HG03457 (cell line): ENCODE data around the gene TGFBR3L.
"Not testable (repeated sequence)": the region's sequence is repeated elsewhere in the genome, so short reads cannot be mapped to it uniquely, and the experiment has no call there.

Source experiments
- ATAC-seq: cut with Tn5 transposase; IDR thresholded peaks from one replicate; pipeline ENCODE4 v1.9.1; 2021; ENCODE audit warnings: moderate number of reproducible peaks; ENCODE audit not compliant: unreplicated experiment

The TGFBR3L gene

DNA sequence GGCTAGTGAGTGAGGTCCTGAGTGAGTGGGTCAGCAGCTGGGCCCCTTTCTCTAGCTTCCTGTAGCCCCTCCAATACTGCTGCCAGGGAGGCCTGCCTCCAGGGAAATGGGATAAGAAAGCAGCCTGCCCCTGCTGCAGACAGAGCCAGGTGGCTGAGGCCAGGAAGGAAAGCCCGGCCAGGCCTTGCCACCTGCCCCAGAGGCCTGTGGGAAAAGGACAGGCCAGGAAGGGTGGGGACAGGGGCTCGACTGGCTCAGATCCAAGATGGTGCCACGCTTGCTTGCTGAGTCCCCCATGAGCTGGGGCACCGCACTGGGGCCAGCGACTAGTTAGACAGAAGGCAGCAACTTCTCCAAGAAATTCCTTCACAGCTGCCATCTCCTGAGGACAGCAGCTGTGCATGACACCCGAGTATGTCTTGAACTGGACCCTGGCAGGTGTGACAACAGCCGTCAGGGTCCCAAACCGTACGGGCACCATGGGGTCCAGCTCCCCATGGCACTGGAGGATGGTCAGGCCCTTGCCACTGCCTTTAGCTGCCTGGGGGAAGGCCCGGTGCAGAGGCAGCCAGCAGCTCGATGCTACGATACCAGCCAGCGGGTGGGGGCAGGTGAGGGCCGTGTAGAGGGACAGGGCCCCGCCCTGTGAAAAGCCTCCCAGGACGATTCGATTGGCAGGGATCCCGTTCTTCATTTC lies 35.4 kb upstream of the TGFBR3L start:
- no peak for ATAC-seq

DNA sequence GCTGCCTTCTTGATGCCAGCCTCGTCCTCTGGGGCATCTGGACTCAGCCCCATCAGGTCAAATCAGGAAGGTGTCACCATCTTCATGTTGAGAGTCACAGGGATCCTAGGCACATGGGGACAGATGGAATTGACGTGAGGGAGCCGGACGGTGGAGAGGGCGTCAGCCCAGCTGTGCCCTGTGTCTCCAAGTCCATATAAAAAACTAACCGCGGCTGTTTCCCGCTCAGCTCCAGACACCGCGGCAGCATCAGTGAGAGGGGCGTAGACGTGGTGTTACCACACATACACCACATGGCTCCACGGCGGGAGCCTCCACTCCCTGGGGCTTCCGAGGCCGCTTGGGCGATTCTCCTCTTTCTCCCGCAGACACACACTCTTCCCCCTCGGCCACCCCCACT lies 34.8 kb upstream of the TGFBR3L start:
- ATAC-seq = no peak

DNA sequence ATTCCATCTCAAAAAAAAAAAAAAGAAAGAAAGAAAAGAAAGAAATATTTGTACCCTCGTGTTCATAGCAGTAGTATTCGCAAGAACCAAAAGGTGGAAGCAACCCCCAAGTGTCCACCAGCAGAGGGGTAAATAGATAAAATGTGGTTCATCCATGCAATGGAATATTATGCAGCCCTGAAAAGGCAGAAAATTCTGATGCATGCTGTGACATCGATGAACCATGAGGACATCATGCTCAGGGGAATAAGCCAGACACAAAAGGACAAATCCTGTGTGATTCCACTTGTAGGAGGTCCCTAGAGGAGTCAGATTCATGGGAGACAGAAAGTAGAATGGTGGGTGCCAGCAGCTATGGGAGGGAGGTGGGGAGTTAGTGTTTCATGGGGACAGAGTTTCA lies 32.7 kb upstream of the TGFBR3L start:
- no peak for ATAC-seq

DNA sequence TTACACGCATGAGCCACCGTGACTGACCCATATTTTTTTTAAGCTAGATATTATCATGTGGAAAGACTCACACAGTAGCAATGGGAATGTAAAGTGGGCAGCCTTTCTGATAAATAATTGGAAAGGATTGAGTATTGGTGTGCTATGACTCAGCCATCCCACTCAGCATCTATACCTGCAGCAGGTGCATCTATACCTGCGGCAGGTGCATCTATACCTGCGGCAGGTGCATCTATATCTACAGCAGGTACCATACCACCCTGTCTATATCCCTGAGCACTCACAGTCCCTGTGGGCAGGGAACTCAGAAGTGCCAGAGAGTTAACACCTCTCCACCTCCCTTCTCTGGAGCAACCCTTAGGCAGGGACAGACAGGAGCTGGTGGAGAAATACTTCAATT lies 31.5 kb upstream of the TGFBR3L start:
- no peak for ATAC-seq

DNA sequence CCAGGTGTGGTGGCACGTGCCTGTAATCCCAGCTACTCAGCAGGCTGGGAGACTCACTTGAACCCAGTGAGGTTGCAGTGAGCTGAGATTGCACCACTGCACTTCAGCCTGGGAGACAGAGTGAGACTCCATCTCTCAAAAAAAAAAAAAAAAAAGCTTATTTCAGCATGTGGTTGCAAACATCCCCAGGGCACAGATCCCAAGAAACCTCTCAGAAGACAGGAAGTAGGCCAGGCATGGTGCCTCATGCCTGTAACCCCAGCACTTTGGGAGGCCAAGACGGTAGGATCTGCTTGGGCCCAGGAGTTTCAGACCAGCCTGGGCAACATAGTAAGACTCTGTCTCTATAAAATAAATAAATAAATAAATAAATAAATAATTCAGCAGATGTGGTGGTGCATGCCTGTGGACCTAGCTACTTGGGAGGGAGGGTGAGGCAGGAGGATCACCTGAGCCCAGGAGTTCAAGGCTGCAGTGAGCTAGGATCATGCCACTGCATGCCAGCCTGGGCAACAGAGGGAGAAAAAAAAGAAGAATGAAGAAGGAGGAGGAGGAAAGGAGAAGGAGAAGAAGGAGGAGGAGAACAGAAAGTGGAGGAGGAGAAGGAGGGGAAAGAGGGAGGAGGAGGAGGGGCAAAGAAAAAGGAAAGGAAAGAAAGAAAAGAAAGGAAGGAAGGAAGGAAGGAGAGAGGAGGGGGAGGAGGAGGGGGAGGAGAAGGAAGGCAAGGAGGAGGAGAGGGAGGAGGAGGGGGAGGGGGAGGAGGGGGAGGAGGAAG lies 30.6 kb upstream of the TGFBR3L start:
- ATAC-seq = no peak

DNA sequence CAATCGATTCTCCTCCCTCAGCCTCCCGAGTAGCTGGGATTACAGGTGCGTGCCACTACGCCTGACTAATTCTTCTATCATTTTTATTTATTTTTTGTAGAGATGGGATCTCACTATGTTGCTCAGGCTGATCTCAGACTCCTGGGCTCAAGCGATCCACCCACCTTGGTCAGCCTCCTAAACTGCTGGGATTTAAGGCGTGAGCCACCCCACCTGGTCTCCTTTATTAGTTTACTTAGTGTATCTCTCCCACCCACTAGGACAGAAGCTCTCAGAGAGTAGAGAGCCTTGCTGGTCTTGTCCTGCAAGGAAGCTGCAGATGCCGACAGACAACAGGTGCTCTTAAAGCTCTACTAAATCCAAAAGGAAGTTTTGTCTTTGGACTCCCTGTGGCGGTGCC lies 28.8 kb upstream of the TGFBR3L start:
- ATAC-seq = no peak

DNA sequence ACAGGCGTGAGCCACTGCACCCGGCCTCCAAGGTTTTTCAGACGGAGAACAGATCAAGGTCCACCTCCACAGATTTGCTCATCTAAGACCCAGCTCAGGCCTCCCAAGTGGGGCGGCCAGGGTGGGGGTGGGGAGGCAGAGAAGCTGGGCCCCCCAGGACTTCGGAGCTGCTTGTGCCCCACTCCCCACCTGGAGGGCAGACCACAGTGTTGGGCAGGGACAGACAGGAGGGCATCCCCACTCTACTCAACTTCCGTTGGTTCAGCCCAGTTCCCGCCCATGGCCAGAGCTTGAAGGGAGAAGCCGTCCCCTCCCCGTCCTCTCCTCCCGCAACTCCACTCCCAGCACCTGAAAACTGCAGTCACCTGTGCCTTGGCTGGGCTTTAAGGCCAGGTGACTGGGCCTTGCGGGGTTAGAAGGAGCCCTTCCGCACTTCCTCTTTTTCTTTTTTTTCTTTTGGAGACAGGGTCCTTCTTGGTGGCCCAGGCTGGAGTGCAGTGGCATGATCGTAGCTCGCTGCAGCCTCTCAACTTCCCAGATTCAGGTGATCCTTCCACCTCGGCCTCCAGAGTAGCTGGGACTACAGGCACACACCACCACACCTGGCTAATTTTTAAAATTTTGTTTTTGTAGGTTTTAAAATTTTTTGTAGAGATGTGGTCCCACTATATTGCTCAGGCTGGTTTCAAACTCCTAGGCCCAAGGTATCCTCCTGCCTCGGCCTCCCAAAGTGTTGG lies 27.1 kb upstream of the TGFBR3L start:
- ATAC-seq = no peak

DNA sequence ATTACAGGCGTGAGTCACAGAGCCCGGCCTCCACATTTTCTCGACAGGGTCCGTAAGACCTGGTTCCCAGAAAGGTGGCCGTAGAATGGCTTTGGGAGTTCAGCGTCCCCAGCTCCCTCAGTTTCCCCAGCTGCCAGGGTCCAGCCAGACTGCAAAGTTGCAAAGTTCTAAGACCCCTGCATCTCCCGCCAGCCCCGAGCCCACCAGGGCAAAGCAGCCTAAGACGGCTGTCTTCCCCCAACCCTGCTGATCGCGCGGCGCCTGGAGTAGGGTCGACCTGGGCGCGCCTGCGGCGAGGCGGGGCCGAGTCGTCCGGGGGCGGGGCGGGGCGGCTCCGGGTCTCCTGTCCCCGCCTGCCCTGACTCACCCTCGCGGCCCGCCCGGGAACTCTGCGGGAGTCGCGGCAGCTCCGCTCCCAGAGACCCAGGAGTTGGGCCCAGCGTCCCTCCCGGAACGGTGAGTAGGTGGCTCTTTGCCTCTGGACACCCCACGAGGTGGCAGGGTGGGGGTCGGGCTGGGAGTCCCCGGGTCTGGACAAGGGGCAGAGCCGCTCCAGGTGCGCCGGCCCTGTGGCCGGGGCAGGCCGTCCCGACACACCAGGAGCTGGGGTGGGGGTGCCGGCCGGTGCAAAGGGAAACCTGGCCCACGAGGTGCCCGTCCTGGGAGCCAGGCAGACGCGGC lies 26.3 kb upstream of the TGFBR3L start, which contains the start of gene LRRC8E:
Gene LRRC8E, plus strand, starts transcription at position 366 of the 681 bp plus-strand sequence. CDS start 7,094 bp downstream, outside the sequence.
- ATAC-seq = no peak

DNA sequence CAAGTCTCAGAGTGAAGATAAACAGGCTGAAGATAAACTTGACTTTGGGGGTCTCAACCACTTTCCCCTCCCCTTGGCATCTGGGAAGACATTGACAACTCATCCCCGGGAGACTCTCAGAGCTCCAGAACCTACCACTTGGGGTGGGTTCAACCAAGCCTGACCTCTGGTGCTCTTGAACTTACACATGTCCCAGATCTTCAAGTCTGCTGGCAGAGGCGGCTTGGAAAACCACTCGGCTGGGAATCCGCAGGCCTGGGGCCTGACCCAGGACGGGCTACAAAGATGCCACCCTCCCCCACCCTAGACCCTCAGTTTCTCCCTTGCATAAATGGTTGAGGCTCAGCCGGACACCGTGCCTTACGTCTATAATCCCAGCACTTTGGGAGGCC lies 25.8 kb upstream of the TGFBR3L start:
- no peak for ATAC-seq

DNA sequence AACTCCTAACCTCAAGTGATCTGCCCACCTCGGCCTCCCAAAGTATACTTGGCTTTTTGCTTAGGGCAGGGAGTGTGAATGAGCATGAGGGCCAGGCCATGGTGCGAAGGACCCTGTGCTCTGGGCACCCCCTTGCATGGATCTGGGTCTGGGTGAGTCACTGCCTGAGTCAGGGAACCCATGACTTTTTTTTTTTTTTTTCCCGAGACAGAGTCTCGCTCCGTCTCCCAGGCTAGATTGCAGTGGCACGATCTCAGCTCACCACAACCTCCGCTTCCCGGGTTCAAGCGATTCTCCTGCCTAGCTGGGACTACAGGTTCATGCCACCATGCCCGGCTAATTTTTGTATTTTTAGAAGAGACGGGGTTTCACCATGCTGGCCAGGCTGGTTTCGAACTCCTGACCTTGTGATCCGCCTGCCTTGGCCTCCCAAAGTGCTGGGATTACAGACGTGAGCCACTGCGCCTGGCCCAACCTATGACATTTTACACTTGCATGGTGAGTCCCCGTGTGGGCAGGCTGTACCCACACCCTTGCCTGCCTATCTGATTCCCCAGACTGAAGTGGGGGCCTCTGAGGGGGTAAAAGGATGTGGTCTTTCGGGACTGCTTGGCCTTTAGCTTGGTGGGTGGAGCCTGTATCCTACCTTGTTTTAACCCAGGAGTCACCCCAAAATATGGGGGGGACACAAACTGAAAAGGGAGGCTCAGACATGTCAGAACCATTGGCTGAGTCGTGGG lies 21.1 kb upstream of the TGFBR3L start:
- ATAC-seq = not testable (repeated sequence)

DNA sequence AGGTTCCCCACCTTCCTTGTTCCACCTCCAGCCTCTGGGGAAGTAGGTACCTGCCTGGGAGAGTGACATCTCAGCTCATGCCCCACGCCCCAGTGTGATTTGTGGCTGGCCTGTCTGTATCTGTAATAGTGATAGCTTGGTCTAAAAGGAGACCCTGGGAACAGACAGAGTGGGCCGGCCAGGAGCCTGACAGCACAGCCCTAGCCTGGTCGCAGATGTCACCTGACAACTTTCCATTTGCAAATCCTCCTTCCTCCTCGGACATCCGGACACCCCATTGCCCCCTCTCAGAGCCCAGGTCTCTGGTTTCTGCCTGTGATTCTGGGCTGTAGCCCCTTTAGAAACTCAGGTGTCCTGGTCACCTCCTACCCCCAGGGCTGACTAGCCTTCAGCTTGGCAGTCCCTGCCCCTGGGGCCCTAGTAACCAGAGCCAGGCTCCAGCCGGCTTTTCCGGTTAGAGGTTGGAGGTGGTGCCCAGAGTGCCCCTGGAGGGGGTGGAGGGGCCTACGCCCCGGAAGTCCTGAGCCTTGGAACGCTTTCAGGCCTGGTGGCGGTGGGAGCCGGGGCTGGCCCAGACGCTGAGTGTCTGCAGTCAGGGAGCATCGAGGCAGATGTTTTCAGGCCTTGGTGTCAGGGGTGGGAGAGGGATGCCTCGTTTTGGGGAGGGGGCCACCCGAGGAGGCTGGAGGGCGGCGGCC lies 19.9 kb upstream of the TGFBR3L start:
- no peak for ATAC-seq

DNA sequence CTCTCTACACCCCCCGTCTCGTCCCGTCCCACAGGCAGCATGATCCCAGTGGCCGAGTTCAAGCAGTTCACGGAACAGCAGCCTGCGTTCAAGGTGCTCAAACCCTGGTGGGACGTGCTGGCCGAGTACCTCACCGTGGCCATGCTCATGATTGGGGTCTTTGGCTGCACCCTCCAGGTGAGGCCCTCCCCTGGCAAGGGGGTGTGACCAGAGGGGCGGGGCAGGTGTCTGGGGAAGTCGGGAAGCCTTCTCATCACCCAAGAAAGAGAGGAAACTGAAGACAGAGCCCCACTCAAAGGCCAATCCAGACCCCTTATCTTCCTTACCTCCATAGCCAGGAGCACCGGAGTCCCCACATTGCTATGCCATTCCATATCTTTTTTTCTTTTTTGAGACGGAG lies 19.1 kb upstream of the TGFBR3L start:
- no peak for ATAC-seq

DNA sequence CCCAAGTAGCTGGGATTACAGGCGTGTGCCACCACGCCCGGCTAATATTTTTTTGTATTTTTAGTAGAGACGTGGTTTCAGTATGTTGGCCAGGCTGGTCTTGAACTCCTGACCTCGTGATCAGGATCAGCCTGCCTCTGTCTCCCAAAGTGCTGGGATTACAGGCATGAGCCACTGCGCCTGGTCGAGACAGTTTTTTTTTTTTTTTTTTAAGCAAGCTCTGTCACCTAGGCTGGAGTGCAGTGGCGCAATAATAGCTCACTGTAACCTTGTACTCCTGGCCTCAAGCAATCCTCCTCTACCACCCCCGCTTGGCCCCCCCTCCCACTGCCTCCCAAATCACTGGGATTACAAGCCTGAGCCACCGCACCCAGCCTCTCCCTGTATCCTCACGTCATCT lies 17.3 kb upstream of the TGFBR3L start:
- ATAC-seq = no peak

DNA sequence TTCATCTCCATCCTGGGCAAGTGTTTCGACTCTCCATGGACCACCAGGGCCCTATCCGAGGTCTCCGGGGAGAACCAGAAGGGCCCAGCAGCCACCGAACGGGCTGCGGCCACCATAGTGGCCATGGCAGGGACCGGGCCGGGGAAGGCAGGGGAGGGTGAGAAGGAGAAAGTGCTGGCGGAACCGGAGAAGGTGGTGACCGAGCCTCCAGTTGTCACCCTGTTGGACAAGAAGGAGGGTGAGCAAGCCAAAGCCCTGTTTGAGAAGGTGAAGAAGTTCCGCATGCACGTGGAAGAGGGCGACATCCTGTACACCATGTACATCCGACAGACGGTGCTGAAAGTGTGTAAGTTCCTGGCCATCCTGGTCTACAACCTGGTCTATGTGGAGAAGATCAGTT lies 15.7 kb upstream of the TGFBR3L start:
- ATAC-seq = no peak

DNA sequence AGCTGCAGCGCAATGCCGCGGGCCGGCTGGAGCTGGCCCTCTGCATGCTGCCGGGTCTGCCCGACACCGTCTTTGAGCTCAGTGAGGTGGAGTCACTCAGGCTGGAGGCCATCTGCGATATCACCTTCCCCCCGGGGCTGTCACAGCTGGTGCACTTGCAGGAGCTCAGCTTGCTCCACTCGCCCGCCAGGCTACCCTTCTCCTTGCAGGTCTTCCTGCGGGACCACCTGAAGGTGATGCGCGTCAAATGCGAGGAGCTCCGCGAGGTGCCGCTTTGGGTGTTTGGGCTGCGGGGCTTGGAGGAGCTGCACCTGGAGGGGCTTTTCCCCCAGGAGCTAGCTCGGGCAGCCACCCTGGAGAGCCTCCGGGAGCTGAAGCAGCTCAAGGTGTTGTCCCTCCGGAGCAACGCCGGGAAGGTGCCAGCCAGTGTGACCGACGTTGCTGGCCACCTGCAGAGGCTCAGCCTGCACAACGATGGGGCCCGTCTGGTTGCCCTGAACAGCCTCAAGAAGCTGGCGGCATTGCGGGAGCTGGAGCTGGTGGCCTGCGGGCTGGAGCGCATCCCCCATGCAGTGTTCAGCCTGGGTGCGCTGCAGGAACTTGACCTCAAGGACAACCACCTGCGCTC lies 14.8 kb upstream of the TGFBR3L start:
- no peak for ATAC-seq

DNA sequence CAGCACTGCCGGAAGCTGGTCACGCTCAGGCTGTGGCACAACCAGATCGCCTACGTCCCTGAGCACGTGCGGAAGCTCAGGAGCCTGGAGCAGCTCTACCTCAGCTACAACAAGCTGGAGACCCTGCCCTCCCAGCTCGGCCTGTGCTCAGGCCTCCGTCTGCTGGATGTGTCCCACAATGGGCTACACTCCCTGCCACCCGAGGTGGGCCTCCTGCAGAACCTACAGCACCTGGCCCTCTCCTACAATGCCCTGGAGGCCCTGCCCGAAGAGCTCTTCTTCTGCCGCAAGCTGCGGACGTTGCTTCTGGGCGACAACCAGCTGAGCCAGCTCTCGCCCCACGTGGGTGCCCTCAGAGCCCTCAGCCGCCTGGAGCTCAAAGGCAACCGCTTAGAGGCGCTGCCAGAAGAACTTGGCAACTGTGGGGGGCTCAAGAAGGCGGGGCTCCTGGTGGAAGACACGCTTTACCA lies 14.2 kb upstream of the TGFBR3L start:
- no peak for ATAC-seq

DNA sequence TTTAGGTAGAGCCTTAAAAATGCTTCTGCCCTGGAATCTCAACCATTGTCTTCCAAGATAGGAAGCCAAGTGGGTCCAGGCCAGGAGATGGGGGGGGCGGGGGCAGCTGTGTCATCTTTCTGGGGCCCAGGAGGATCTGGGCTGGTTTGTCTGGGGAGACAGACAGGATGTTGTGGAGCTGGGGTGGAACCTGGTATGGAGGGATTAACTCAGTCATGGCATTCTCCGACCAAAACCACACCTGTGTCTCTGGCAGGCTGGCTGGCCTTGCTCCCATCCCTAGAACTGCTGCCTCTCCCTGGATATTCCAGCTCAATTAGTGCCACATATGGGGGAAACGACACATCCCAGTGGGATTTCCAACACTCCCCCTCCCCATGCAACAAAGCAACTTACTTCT lies 13.7 kb upstream of the TGFBR3L start:
- ATAC-seq = no peak

DNA sequence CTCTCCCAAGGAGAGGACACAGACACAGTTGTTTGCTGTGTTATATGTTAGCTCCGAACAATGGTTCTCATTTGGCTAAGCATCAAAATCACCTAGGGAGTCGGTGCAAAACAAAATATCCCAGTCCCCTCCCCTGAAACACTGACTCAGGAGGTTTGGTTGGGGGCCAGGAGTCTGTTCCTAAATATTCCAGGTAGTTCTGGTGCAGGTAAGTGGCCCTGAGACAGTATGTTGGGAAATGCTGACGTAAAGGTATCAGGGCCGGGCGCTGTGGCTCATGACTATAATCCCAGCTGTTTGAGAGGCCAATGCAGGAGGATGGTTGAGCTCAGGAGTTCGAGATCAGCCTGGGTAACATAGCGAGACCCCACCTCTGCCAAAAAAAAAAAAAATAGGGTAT lies 13.3 kb upstream of the TGFBR3L start:
- no peak for ATAC-seq

DNA sequence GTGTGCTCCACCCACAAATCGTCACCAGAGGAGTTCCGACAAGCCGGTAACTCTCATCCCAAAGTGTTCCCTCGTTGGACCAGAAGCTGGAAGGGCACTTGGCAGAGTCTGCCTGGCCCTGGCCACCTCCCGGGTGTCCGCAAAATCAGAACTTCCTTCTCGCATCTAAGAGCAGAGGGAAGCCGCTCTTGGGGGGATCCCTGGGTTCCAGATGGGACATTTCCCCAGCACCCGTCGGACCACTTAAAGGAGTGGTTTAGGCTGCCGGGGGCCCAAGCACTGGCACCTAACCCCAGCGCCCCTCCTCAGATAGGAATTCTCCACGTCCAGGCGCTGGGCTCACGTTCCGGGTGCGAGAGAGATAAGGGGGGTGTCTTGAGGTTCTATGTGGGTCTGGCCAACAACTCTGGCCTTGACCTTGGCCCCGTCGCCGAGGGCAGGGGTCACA lies 11.8 kb upstream of the TGFBR3L start:
- ATAC-seq = no peak
